ENCODE measurements around the gene FGF8. TPM values are rescaled to one million over a fixed set of nuclear protein-coding genes. Genes with fewer than 3 reads are reported as not detected.

FGF8 gene
- total RNA-seq, 6 experiments from 2014 or later, result not detected

DNA sequence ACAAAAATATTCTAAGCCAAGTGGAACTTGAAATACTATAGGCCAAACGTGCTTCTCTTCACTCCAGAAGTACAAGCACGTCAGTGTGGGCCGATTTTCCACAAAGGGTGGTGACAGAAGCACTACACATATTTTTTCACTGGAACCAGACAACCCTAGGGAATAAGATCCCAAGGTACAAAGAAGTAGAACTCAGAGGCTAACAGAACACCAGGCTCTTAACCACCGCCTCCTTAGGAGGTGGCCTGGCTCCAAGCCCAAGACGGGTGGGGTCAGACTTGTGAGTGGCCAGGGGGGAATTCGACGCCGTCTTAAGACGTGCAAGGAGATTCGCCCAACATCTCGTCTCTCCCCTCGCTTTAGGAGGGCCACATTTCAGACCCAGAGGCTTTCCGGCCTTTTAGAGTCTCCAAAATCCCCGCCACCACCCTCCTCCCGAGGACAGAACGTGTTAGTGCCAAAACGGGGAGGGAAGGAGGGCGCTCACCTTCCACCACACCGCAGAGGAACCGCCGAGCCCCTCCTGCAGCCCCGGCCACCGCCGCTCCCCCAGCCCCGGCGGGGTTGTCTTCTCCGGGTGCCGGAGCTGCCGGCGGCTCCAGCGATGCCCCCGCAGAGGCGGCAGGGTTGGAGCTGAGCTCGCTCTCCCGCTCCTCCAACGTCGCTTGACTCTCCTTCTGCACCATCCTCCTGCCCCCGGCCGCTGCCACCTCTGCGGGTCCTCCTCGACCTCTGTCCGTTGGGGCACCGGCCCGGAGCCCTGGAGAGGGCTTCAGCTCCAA, 41.6 kb upstream of the FGF8 start:
- peaks cover 4% of the 10 kb centered on the region for H3K27me3 Mint-ChIP-seq (ENCODE audit: insufficient read depth)
- H3K4me1 Mint-ChIP-seq (ENCODE audit: low read depth), result peaks cover 41% of the 10 kb centered on the region
- TF ChIP-seq, protein P1, sequence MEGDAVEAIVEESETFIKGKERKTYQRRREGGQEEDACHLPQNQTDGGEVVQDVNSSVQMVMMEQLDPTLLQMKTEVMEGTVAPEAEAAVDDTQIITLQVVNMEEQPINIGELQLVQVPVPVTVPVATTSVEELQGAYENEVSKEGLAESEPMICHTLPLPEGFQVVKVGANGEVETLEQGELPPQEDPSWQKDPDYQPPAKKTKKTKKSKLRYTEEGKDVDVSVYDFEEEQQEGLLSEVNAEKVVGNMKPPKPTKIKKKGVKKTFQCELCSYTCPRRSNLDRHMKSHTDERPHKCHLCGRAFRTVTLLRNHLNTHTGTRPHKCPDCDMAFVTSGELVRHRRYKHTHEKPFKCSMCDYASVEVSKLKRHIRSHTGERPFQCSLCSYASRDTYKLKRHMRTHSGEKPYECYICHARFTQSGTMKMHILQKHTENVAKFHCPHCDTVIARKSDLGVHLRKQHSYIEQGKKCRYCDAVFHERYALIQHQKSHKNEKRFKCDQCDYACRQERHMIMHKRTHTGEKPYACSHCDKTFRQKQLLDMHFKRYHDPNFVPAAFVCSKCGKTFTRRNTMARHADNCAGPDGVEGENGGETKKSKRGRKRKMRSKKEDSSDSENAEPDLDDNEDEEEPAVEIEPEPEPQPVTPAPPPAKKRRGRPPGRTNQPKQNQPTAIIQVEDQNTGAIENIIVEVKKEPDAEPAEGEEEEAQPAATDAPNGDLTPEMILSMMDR (IDR thresholded peaks at IDR 0.05), result no peak
- peak; percentile 88 for DNase-seq
- H3K27ac Mint-ChIP-seq, result peak overlapping the region; percentile 95
- H3K36me3 Mint-ChIP-seq (ENCODE audit: low read depth), result peaks cover 45% of the 10 kb centered on the region
- peak overlapping the region; percentile 93 for H3K4me3 Mint-ChIP-seq
- no peaks in the 10 kb centered on the region for H3K9me3 Mint-ChIP-seq

DNA sequence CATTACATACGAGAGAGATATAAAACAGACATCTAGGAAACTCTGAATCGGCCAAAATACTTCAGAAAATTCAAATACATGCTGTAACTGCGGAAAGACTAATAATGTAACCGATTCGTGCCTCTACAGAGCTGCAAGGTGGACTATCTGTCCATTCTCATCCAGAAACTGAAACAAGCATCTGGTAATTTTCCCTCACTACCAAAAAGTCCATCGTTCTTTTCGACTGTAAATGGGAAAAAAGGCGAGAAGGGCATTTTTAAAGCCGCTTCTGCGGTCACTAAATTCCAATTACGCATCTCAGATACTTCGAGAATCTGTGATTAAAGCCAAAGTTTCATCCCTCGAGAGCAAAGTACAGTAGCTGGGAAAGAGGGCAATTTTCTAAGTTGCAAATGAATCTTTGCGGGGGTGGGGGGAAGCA, 41.0 kb upstream of the FGF8 start:
- TF ChIP-seq, protein P1 (IDR thresholded peaks at IDR 0.05), result no peak
- peaks cover 46% of the 10 kb centered on the region for H3K36me3 Mint-ChIP-seq (ENCODE audit: low read depth)
- H3K27me3 Mint-ChIP-seq (ENCODE audit: insufficient read depth), result peaks cover 4% of the 10 kb centered on the region
- H3K4me1 Mint-ChIP-seq (ENCODE audit: low read depth), result peaks cover 43% of the 10 kb centered on the region
- peak overlapping the region; percentile 93 for H3K4me3 Mint-ChIP-seq
- H3K27ac Mint-ChIP-seq, result peak overlapping the region; percentile 95
- no peak for DNase-seq
- H3K9me3 Mint-ChIP-seq, result no peaks in the 10 kb centered on the region

DNA sequence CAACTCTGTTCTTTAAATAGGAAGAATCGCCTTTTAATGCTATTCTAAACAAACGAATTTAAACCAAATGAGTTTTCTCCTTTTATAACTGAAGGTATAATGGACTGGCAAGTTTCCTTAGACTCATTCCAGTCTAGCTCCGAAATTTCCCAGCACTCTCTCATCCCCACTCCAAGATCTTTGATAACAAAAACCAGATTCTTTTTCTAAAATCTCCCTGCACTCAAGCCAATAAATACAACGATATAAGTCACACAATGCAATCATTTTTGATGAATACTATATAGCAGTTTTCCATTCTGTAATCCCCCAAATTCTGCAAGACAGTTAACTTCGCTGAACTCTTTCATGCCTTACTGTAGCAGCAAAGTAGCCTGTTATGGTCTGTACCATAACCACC, 40.5 kb upstream of the FGF8 start:
- TF ChIP-seq, protein P1 (IDR thresholded peaks at IDR 0.05), result no peak
- H3K27ac Mint-ChIP-seq, result peak overlapping the region; percentile 95
- peaks cover 46% of the 10 kb centered on the region for H3K36me3 Mint-ChIP-seq (ENCODE audit: low read depth)
- H3K9me3 Mint-ChIP-seq, result no peaks in the 10 kb centered on the region
- DNase-seq, result no peak
- H3K4me3 Mint-ChIP-seq, result peak overlapping the region; percentile 93
- peaks cover 49% of the 10 kb centered on the region for H3K4me1 Mint-ChIP-seq (ENCODE audit: low read depth)
- H3K27me3 Mint-ChIP-seq (ENCODE audit: insufficient read depth), result peaks cover 4% of the 10 kb centered on the region

- Mint-ChIP-seq H3K36me3 (ENCODE audit: low read depth) (peaks cover 46% of the 10 kb centered on the region), H3K4me3 (peak overlapping the region; percentile 93), H3K9me3 (no peaks in the 10 kb centered on the region), H3K27ac (peak overlapping the region; percentile 39), H3K4me1 (ENCODE audit: low read depth) (peaks cover 48% of the 10 kb centered on the region), H3K27me3 (ENCODE audit: insufficient read depth) (peaks cover 4% of the 10 kb centered on the region)
- DNase-seq, result no peak
- TF ChIP-seq, protein P1 (IDR thresholded peaks at IDR 0.05), result no peak
These were observed 38.7 kb upstream of the FGF8 start for GRCh38 chr10:101814466-101815071.

DNA sequence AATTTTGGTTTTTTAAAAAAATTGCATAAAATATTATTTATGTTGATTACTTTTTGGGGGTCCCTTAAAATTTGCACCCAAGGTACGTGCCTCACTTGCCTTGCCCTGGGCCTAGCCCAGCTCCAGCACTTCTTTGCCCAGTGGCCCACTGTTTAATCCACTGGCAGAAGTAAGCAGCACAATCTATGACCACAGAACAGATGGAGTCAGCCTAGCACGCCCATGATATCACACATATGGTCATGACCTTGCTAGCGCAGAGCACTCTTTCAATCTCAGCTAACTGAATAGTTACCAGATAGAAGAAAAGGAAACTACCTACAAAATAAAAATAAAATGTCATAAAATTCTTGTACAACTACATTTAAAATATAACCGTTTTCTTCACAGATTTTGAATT, 36.7 kb upstream of the FGF8 start:
- Mint-ChIP-seq H3K36me3 (ENCODE audit: low read depth) (peaks cover 54% of the 10 kb centered on the region), H3K9me3 (no peaks in the 10 kb centered on the region), H3K4me3 (no peak overlapping the region), H3K4me1 (ENCODE audit: low read depth) (peaks cover 44% of the 10 kb centered on the region), H3K27me3 (ENCODE audit: insufficient read depth) (peaks cover 1% of the 10 kb centered on the region; the same call in 1 of the 2 replicates), H3K27ac (no peak overlapping the region)
- no peak for DNase-seq
- TF ChIP-seq, protein P1 (IDR thresholded peaks at IDR 0.05), result no peak
